ENCODE results near the gene NACAD. TPM values are rescaled to one million over a fixed set of nuclear protein-coding genes. Genes with fewer than 3 reads are reported as not detected.

Gene NACAD
- total RNA-seq, 1 donor from 2014 or later = 9.6 TPM

DNA sequence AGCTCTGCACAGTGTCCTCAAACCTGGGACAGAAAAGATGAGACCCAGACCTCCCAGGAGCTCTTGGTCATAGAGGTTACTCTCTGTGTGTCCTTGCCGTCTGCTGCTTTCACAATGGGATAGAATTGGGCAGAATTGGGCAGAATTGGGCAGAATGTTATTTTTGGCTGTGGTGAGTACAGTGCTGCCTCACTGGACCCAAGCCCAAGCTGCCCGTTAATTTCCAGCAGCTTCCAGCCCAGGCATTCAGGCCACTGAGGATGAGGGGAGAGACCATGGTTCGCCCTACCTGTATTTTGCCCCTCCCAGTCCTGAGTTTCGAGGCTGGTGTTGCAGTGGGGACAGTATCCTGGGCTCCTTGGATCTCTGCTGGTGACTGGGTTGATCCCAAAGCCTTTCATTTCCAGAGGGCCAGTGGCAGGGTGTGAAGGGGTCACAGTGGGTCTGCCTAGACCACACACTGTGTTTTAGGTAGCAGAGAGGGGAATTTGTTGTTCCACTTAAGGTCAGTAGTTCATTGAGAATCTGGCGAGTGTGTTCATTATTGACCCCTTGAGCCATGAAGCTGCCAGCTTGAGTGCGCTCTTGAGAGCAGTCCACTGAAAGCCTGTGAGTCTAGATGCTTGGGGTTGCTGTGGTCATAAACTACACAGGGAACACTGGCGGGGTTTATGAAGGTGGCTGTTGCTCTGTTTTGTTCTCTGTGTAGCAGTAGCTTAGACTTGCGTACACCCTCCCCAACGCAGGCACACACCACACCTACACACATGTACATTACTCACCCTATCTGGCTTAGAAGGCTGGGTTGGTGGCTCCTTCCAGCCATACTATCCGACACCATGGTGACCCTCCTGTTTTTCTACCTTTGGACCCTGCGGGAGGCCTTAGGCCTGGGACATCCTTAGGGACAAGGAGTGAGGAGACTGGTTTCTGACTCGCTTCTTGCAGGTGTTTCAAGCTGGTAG is 23.5 kb downstream of the NACAD start:
- Mint-ChIP-seq H3K27ac (ENCODE audit: unreplicated experiment) (no peak overlapping the region), H3K9me3 (ENCODE audit: unreplicated experiment) (no peaks in the 10 kb centered on the region), H3K36me3 (ENCODE audit: unreplicated experiment) (peaks cover 23% of the 10 kb centered on the region), H3K4me3 (ENCODE audit: unreplicated experiment) (no peak overlapping the region), H3K27me3 (ENCODE audit: unreplicated experiment) (no peaks in the 10 kb centered on the region), H3K4me1 (ENCODE audit: unreplicated experiment) (no peaks in the 10 kb centered on the region)
- TF ChIP-seq, protein P1, sequence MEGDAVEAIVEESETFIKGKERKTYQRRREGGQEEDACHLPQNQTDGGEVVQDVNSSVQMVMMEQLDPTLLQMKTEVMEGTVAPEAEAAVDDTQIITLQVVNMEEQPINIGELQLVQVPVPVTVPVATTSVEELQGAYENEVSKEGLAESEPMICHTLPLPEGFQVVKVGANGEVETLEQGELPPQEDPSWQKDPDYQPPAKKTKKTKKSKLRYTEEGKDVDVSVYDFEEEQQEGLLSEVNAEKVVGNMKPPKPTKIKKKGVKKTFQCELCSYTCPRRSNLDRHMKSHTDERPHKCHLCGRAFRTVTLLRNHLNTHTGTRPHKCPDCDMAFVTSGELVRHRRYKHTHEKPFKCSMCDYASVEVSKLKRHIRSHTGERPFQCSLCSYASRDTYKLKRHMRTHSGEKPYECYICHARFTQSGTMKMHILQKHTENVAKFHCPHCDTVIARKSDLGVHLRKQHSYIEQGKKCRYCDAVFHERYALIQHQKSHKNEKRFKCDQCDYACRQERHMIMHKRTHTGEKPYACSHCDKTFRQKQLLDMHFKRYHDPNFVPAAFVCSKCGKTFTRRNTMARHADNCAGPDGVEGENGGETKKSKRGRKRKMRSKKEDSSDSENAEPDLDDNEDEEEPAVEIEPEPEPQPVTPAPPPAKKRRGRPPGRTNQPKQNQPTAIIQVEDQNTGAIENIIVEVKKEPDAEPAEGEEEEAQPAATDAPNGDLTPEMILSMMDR (IDR thresholded peaks at IDR 0.05) = no peak
- DNase-seq (ENCODE audit: extremely low spot score, unreplicated experiment) = no peak

DNA sequence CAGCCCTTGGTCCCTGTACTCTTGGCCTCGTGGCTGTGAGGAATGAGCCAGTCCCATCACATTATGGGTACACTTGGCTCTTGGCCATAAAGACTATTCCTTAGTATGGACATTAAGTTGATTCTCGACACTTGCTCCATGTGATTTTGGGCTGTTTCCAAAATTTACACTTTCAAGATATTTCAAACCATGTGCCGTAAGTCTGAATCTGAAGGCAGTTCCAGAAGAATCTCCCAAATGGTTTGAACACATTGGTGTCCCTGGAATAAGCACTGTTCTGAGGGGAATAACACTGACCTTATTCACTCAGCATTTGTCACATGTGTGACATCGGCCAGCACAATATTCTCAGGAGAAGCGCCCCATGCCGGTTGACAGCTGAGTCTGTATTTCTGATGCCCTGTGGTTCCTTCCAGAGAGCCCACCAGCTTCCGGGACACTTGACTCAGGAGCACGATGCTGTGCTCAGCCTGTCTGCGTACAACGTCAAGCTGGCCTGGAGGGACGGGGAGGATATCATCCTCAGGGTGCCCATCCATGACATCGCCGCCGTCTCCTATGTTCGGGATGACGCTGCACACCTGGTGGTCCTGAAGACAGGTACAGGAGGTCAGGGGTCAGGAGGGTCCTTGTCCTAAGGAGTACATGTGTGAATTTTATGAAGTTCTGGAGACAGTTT is 24.6 kb downstream of the NACAD start:
- no peak for DNase-seq (ENCODE audit: extremely low spot score, unreplicated experiment)
- no peaks in the 10 kb centered on the region for H3K27me3 Mint-ChIP-seq (ENCODE audit: unreplicated experiment)
- no peak overlapping the region for H3K4me3 Mint-ChIP-seq (ENCODE audit: unreplicated experiment)

DNA sequence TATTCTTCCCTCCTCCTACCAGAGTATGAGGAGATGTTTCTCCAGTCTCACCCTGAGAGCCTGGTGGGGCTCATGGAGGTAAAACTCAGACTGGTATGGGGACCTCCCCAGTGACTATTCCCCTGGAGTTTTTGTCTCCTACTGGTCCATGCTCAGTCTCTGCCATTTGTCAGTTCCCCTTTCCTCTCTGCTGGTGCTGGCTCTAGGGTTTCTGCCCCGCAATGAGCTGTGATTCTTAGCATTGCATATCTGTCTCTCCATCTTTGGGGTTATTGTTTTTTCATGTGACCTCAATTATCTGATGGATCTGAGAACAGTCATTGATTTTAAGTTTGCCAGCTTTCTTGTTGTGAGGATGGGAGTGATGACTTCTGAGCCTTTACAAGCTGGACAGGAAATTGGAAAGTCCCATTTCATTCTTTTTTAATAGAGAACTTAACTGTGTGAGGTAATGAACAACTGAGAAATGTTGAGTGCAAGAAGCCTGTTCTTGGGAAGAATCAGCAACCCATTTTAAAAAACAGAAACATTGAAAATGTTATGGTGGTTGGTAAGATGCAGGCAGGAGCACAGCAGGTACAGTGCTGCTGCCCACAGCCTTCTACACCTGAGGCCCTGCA is 26.9 kb downstream of the NACAD start:
- no peaks in the 10 kb centered on the region for H3K9me3 Mint-ChIP-seq (ENCODE audit: unreplicated experiment)
- no peak overlapping the region for H3K27ac Mint-ChIP-seq (ENCODE audit: unreplicated experiment)
- no peak overlapping the region for H3K4me3 Mint-ChIP-seq (ENCODE audit: unreplicated experiment)
- H3K27me3 Mint-ChIP-seq (ENCODE audit: unreplicated experiment) = no peaks in the 10 kb centered on the region
- peaks cover 14% of the 10 kb centered on the region for H3K36me3 Mint-ChIP-seq (ENCODE audit: unreplicated experiment)
- peaks cover 5% of the 10 kb centered on the region for H3K4me1 Mint-ChIP-seq (ENCODE audit: unreplicated experiment)
- TF ChIP-seq, protein P1 (IDR thresholded peaks at IDR 0.05) = no peak
- DNase-seq (ENCODE audit: extremely low spot score, unreplicated experiment) = no peak

More for the DNA sequence above, 24.6 kb downstream of the NACAD start:
- no peaks in the 10 kb centered on the region for H3K9me3 Mint-ChIP-seq (ENCODE audit: unreplicated experiment)
- TF ChIP-seq, protein P1 (IDR thresholded peaks at IDR 0.05) = no peak
- no peaks in the 10 kb centered on the region for H3K4me1 Mint-ChIP-seq (ENCODE audit: unreplicated experiment)
- H3K36me3 Mint-ChIP-seq (ENCODE audit: unreplicated experiment) = peaks cover 19% of the 10 kb centered on the region
- H3K27ac Mint-ChIP-seq (ENCODE audit: unreplicated experiment) = no peak overlapping the region

DNA sequence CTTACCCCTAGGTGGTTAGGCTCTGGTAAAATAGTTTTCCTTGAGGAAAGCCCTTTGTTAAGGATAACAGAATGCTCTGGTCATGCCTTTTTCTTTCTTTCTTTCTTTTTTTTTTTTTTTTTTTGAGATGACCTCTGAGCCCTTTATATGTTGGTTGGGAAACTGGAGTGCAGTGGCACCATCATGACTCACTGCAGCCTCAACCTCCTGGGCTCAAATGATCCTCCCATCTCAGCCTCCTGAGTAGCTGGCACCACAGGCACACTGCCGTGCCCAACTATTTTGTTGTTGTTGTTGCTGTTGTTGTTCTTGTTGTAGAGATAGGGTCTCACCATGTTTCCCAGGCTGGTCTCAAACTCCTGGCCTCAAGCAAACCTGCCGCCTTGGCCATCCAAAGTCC is 27.4 kb downstream of the NACAD start:
- Mint-ChIP-seq H3K27ac (ENCODE audit: unreplicated experiment) (no peak overlapping the region), H3K4me1 (ENCODE audit: unreplicated experiment) (peaks cover 5% of the 10 kb centered on the region), H3K36me3 (ENCODE audit: unreplicated experiment) (peaks cover 14% of the 10 kb centered on the region), H3K9me3 (ENCODE audit: unreplicated experiment) (no peaks in the 10 kb centered on the region), H3K27me3 (ENCODE audit: unreplicated experiment) (no peaks in the 10 kb centered on the region), H3K4me3 (ENCODE audit: unreplicated experiment) (no peak overlapping the region)
- TF ChIP-seq, protein P1 (IDR thresholded peaks at IDR 0.05) = no peak
- no peak for DNase-seq (ENCODE audit: extremely low spot score, unreplicated experiment)

All from osteocyte (in vitro differentiated cells).